Subcutaneous abdominal adipose tissue (tissue), 5 donors: Measurements from ENCODE around the gene RAD23A.

Experiments used
- H3K27ac ChIP-seq: one replicate; pipeline ENCODE4 v1.7.0; 2013; ENCODE audit warnings: low read depth, mild to moderate bottlenecking, inconsistent platforms, low read length, moderate library complexity
- H3K27me3 ChIP-seq, 5 donors: one replicate each; pipeline ENCODE4 v1.7.0; 2013; ENCODE audit warnings: low read length in 5 of 5, inconsistent platforms in 1 of 5; ENCODE audit not compliant: control insufficient read depth in 5 of 5, insufficient read depth in 4 of 5
- H3K36me3 ChIP-seq, 5 donors: one replicate each; pipeline ENCODE4 v1.7.0; 2013; ENCODE audit warnings: low read length in 5 of 5; ENCODE audit not compliant: control insufficient read depth in 5 of 5, insufficient read depth in 5 of 5
- H3K4me1 ChIP-seq, 5 donors: one replicate each; pipeline ENCODE4 v1.7.0; 2013; ENCODE audit warnings: low read length in 5 of 5, mild to moderate bottlenecking in 3 of 5, moderate library complexity in 1 of 5; ENCODE audit not compliant: control insufficient read depth in 5 of 5, insufficient read depth in 5 of 5
- H3K4me3 ChIP-seq, 5 donors: one replicate each; pipeline ENCODE4 v1.7.0; 2013; ENCODE audit warnings: low read length in 5 of 5, low read depth in 1 of 5
- H3K9ac ChIP-seq, 5 donors: one replicate each; pipeline ENCODE4 v1.7.0; 2013; ENCODE audit warnings: low read length in 5 of 5, mild to moderate bottlenecking in 4 of 5, moderate library complexity in 3 of 5
- H3K9me3 ChIP-seq, 5 donors: one replicate each; pipeline ENCODE4 v1.7.0; 2013; ENCODE audit warnings: low read length in 5 of 5; ENCODE audit not compliant: control insufficient read depth in 5 of 5
- donor health status: healthy.
- donor health status: healthy.
- donor health status: healthy.
- donor health status: healthy.
- donor health status: healthy.

RAD23A gene

GRCh38 chr19:12983091-12983490, 37.4 kb downstream of the RAD23A start:
- Histone ChIP-seq H3K27me3 (no peaks in the 10 kb centered on the region), H3K36me3 (no peaks in the 10 kb centered on the region), H3K9me3 (no peaks in the 10 kb centered on the region), H3K4me3 (peak overlapping the region in 4 of 5 donors; percentile 36 to 48 (median 42)), H3K27ac (no peak overlapping the region), H3K9ac (no peak overlapping the region), H3K4me1 (peaks cover 12 to 30% (median 23%) of the 10 kb centered on the region in 5 donors)

GRCh38 chr19:12983542-12984142, 38.0 kb downstream of the RAD23A start:
- H3K4me1 ChIP-seq: peaks cover 11 to 29% (median 21%) of the 10 kb centered on the region in 5 donors
- no peaks in the 10 kb centered on the region for H3K36me3 ChIP-seq
- H3K27me3 ChIP-seq: no peaks in the 10 kb centered on the region
- H3K9me3 ChIP-seq: no peaks in the 10 kb centered on the region
- H3K4me3 ChIP-seq: peak overlapping the region in 2 of 5 donors; percentile 36 to 48
- H3K9ac ChIP-seq: no peak overlapping the region
- no peak overlapping the region for H3K27ac ChIP-seq

- no peak overlapping the region for H3K9ac ChIP-seq
- no peaks in the 10 kb centered on the region for H3K27me3 ChIP-seq
- no peaks in the 10 kb centered on the region for H3K36me3 ChIP-seq
- no peak overlapping the region for H3K27ac ChIP-seq
- H3K4me1 ChIP-seq: peaks cover 11 to 29% (median 21%) of the 10 kb centered on the region in 5 donors
- no peak overlapping the region for H3K4me3 ChIP-seq
- H3K9me3 ChIP-seq: no peaks in the 10 kb centered on the region
Observed at GRCh38 chr19:12984143-12984627, 38.5 kb downstream of the RAD23A start.

- Histone ChIP-seq H3K4me1 (peaks cover 11 to 29% (median 21%) of the 10 kb centered on the region in 5 donors), H3K27ac (peak overlapping the region; percentile 30), H3K9ac (no peak overlapping the region), H3K4me3 (no peak overlapping the region), H3K36me3 (no peaks in the 10 kb centered on the region), H3K9me3 (no peaks in the 10 kb centered on the region), H3K27me3 (no peaks in the 10 kb centered on the region)
Observed at GRCh38 chr19:12984683-12985048, 39.0 kb downstream of the RAD23A start.

DNA sequence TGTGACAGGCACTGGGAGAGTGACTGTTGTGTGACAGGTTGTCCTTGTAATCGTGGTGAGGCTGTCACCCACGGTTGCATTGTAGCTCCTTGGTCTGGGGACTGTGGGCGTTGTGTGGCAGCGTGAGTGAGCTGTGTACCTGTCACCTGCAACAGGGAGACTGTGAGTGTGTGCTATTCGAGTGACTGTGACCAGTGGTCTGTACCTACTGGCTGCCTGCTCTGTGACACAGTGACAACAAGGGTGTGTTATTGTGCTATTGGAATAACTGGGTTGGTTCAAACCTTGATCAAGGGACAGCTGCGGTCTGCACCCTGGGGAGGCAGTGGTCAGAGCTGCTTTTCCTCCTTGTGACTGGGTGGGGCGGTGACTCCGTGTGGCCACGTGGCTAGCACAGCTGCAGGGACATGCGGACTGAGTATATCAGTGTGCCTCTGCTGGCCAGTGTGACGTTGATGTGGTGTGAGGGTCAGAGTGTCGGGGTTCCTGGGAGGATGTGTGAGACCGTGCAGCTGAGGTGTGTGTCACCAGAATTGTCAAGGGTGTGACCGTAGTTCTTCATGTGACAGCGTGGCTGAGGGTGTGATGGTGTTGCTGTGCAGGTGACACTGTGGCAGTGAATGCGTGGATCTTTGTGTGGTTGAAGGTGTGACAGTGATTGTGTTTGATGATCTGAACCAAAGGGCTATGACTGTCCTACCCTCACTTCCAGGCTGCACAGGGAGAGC, 39.6 kb downstream of the RAD23A start:
- Histone ChIP-seq H3K9me3 (no peaks in the 10 kb centered on the region), H3K4me3 (peak overlapping the region in 1 of 5 donors; percentile 10), H3K27ac (peak overlapping the region; percentile 30), H3K36me3 (no peaks in the 10 kb centered on the region), H3K9ac (no peak overlapping the region), H3K27me3 (no peaks in the 10 kb centered on the region), H3K4me1 (peaks cover 11 to 29% (median 21%) of the 10 kb centered on the region in 5 donors)

GRCh38 chr19:12986726-12987125, 41.1 kb downstream of the RAD23A start:
- H3K4me3 ChIP-seq: no peak overlapping the region
- H3K9ac ChIP-seq: no peak overlapping the region
- H3K9me3 ChIP-seq: no peaks in the 10 kb centered on the region
- no peaks in the 10 kb centered on the region for H3K27me3 ChIP-seq
- H3K36me3 ChIP-seq: no peaks in the 10 kb centered on the region
- no peak overlapping the region for H3K27ac ChIP-seq
- H3K4me1 ChIP-seq: peaks cover 11 to 29% (median 21%) of the 10 kb centered on the region in 5 donors

DNA sequence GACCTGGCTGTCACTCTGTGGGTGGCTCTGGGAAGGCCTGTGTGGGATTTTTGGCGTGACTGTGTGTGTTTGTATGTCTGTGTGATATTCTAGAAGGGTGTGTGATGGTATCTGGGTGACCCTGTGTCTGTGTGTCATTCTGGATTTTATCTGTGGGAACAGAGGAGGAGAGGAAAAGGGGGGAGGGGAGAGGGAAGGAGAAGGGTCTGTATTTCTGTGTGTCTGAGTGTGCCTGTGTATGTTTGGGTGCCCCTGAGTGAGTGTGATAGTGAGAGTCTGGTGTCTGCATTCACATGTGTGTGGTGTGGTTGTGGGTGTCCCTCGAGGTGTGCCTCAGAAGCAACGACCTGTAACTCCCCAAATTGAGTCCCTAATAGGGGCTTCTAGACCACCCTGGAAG, 41.5 kb downstream of the RAD23A start:
- H3K9ac ChIP-seq: no peak overlapping the region
- H3K27ac ChIP-seq: no peak overlapping the region
- H3K9me3 ChIP-seq: no peaks in the 10 kb centered on the region
- H3K27me3 ChIP-seq: no peaks in the 10 kb centered on the region
- H3K4me3 ChIP-seq: no peak overlapping the region
- H3K36me3 ChIP-seq: no peaks in the 10 kb centered on the region
- peaks cover 11 to 29% (median 21%) of the 10 kb centered on the region in 5 donors for H3K4me1 ChIP-seq

DNA sequence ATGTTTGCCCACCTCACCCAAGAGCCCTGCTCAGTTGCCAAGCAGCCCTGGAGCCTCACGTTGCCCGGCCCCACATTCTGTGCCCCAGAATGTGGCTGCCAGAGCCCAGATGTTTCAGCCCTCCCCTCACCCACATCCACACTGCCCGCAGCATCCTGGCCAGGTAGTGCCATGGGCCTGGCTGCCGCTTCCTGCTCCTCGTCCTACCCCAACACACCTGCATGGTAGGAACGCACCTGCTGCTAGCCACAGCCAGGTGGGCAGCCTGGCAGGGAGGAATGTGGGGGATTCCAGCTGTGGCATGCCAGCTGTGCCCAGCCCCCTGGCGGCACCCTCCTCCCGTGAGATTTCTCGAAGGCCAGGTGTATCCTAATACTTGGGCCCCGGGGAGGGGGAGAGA, 42.1 kb downstream of the RAD23A start:
- Histone ChIP-seq H3K9ac (no peak overlapping the region), H3K36me3 (no peaks in the 10 kb centered on the region), H3K4me3 (no peak overlapping the region), H3K4me1 (peaks cover 11 to 29% (median 21%) of the 10 kb centered on the region in 5 donors), H3K27me3 (no peaks in the 10 kb centered on the region), H3K27ac (no peak overlapping the region), H3K9me3 (no peaks in the 10 kb centered on the region)

- no peaks in the 10 kb centered on the region for H3K36me3 ChIP-seq
- H3K9ac ChIP-seq: no peak overlapping the region
- H3K9me3 ChIP-seq: no peaks in the 10 kb centered on the region
- no peak overlapping the region for H3K27ac ChIP-seq
- H3K4me3 ChIP-seq: no peak overlapping the region
- H3K27me3 ChIP-seq: no peaks in the 10 kb centered on the region
- H3K4me1 ChIP-seq: peaks cover 2 to 11% (median 8%) of the 10 kb centered on the region in 5 donors
Observed at GRCh38 chr19:12990431-12990830, 44.8 kb downstream of the RAD23A start.

DNA sequence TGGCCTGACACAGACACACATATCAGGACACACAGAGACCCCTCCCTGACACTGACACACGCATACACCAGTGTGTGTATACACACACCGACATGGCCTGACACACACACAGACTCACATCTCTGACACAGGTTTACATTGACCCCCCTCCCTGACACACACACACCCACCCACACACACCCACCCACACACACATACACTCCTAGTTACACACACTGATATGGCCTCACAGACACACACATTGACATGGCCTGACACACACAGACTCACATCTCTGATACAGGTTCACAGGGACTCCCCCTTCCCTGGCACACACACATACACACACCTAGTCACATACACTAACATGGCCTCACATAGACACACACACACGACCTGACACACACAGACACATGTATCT, 45.2 kb downstream of the RAD23A start:
- Histone ChIP-seq H3K9me3 (no peaks in the 10 kb centered on the region), H3K27me3 (no peaks in the 10 kb centered on the region), H3K9ac (no peak overlapping the region), H3K27ac (no peak overlapping the region), H3K4me1 (peaks cover 0 to 7% (median 5%) of the 10 kb centered on the region in 5 donors), H3K4me3 (no peak overlapping the region), H3K36me3 (no peaks in the 10 kb centered on the region)
